Mucosa of descending colon (tissue), 3 donors: ENCODE results near the gene FOXO6. TPM values are rescaled to one million over a fixed set of nuclear protein-coding genes. Genes with fewer than 3 reads are reported as not detected.

Source experiments
- ATAC-seq: fragments of 200-7000 bp; cut with Tn5 transposase; one replicate; pipeline ENCODE4 v1.9.1; 2020; ENCODE audit warnings: mild to moderate bottlenecking, moderate library complexity
- DNase-seq, 3 donors: peaks; one replicate each; pipeline ENCODE4 v3.0.0-alpha.2; 2020
- H3K36me3 ChIP-seq: fragments of 200-600 bp; one replicate; pipeline ENCODE4 v1.8.0; 2021; ENCODE audit warnings: low read depth, mild to moderate bottlenecking
- H3K4me1 ChIP-seq: fragments of 200-600 bp; one replicate; pipeline ENCODE4 v1.8.0; 2021; ENCODE audit warnings: low read depth, mild to moderate bottlenecking
- H3K4me3 ChIP-seq: fragments of 200-600 bp; one replicate; pipeline ENCODE4 v1.8.0; 2021; ENCODE audit warnings: mild to moderate bottlenecking
- H3K9me3 ChIP-seq: fragments of 200-600 bp; one replicate; pipeline ENCODE4 v1.8.0; 2021; ENCODE audit warnings: mild to moderate bottlenecking
- CTCF ChIP-seq: fragments of 200-600 bp; IDR thresholded peaks from one replicate; pipeline ENCODE4 v1.8.0; 2022; ENCODE audit warnings: antibody characterized with exemption, mild to moderate bottlenecking
- intact Hi-C, 2 donors: fragments of 100-400 bp; cut with DNase I in 1 of 2; cut with micrococcal nuclease in 1 of 2; formaldehyde crosslinking; loops; one replicate each; pipeline versions ENCODE4 v1.11.0 to v1.11.1; 2022; cut with DNase I, micrococcal nuclease
- total RNA-seq, 3 donors: library from RNA; stranded (reverse); fragmentation: NEBNext Ultra II Directional in 2 of 3; extraction: Animal tissue kit (Norgen Biotek cat#: 25700) in 2 of 3; gene quantifications; one replicate each; pipeline versions ENCODE4 v1.2.1 to v1.2.4, GENCODE V29; 2021 to 2023
- donor health status: DM: no; HTN: no; CAD: no; lungs with moderate emphysema.
- donor health status: DM: no; HTN: no; CAD: no.
- donor health status: DM: no; HTN: yes; CAD: no.

The FOXO6 gene
- total RNA-seq, 3 donors from 2014 or later, result 0.65 to 2.0 (median 0.72) TPM

GRCh38 chr1:41361495-41362356, 492 bp downstream of the FOXO6 start:
- no peak for TF ChIP-seq CTCF
- DNase-seq (peak in 1 of 3 donors; percentile 24), ATAC-seq (peak; percentile 1)
- H3K9me3 ChIP-seq, result no peaks in the 10 kb centered on the region
- intact Hi-C loops, result no loop called here
- H3K36me3 ChIP-seq, result no peaks in the 10 kb centered on the region
- H3K4me1 ChIP-seq, result peaks cover 46% of the 10 kb centered on the region
- H3K4me3 ChIP-seq, result no peak overlapping the region

- Histone ChIP-seq H3K36me3 (no peaks in the 10 kb centered on the region), H3K4me1 (peaks cover 47% of the 10 kb centered on the region), H3K9me3 (no peaks in the 10 kb centered on the region), H3K4me3 (no peak overlapping the region)
- DNase-seq (peak in 1 of 3 donors; percentile 51), ATAC-seq (no peak)
- TF ChIP-seq CTCF, result no peak
- intact Hi-C loops, result no loop called here
Observed at GRCh38 chr1:41362357-41362721, 1.1 kb downstream of the FOXO6 start.

- intact Hi-C loops, result no loop called here
- H3K36me3 ChIP-seq, result no peaks in the 10 kb centered on the region
- no peak overlapping the region for H3K4me3 ChIP-seq
- H3K9me3 ChIP-seq, result no peaks in the 10 kb centered on the region
- no peak for DNase-seq
- no peak for TF ChIP-seq CTCF
- ATAC-seq, result no peak
- peaks cover 42% of the 10 kb centered on the region for H3K4me1 ChIP-seq
Observed at GRCh38 chr1:41362749-41363590, 1.7 kb downstream of the FOXO6 start.

GRCh38 chr1:41363591-41364320, 2.5 kb downstream of the FOXO6 start:
- H3K36me3 ChIP-seq, result no peaks in the 10 kb centered on the region
- H3K4me3 ChIP-seq, result no peak overlapping the region
- intact Hi-C loops, result no loop called here
- DNase-seq (no peak), ATAC-seq (no peak)
- H3K4me1 ChIP-seq, result peaks cover 34% of the 10 kb centered on the region
- TF ChIP-seq CTCF, result no peak
- no peaks in the 10 kb centered on the region for H3K9me3 ChIP-seq

- Histone ChIP-seq H3K36me3 (no peaks in the 10 kb centered on the region), H3K4me1 (peaks cover 27% of the 10 kb centered on the region), H3K4me3 (no peak overlapping the region), H3K9me3 (no peaks in the 10 kb centered on the region)
- ATAC-seq, result no peak
- no peak for TF ChIP-seq CTCF
- DNase-seq, result no peak
- intact Hi-C loops, result no loop called here
Observed at GRCh38 chr1:41364442-41365319, 3.4 kb downstream of the FOXO6 start.
